ENCODE data around the gene SETD2.

SETD2 gene

GRCh38 chr3:47156396-47156795, 7.5 kb downstream of the SETD2 start:
- no peak overlapping the region for H3K4me3 ChIP-seq (ENCODE audit: low read length)
- H3K4me1 ChIP-seq (ENCODE audit: low read length): peaks cover 32% of the 10 kb centered on the region
- no peaks in the 10 kb centered on the region for H3K9me3 ChIP-seq (ENCODE audit: insufficient read depth, low read length)
- H3K27ac ChIP-seq (ENCODE audit: low read length): no peak overlapping the region
- peaks cover 97% of the 10 kb centered on the region for H4K20me1 ChIP-seq (ENCODE audit: insufficient read depth, low read length)
- no peak overlapping the region for H2AFZ ChIP-seq (ENCODE audit: low read depth, low read length)
- TF ChIP-seq EZH2phosphoT487 (IDR thresholded peaks at IDR 0.05; ENCODE audit: low read depth) (no peak), CTCF (IDR thresholded peaks at IDR 0.05; ENCODE audit: low read depth, low read length) (no peak)
- H3K9ac ChIP-seq (ENCODE audit: low read length): no peak overlapping the region
- peaks cover 6% of the 10 kb centered on the region for H3K36me3 ChIP-seq (replicated peaks; ENCODE audit: low read depth, low read length)
- H3K79me2 ChIP-seq (ENCODE audit: low read length): peaks cover 100% of the 10 kb centered on the region
- no peaks in the 10 kb centered on the region for H3K27me3 ChIP-seq (ENCODE audit: low read depth, low read length)
- H3K4me2 ChIP-seq (ENCODE audit: low read length): no peak overlapping the region

GRCh38 chr3:47152578-47152977, 11.3 kb downstream of the SETD2 start:
- TF ChIP-seq CTCF (IDR thresholded peaks at IDR 0.05; ENCODE audit: low read depth, low read length) (no peak), EZH2phosphoT487 (IDR thresholded peaks at IDR 0.05; ENCODE audit: low read depth) (no peak)
- Histone ChIP-seq H3K4me3 (ENCODE audit: low read length) (no peak overlapping the region), H3K9ac (ENCODE audit: low read length) (no peak overlapping the region), H4K20me1 (ENCODE audit: insufficient read depth, low read length) (peaks cover 96% of the 10 kb centered on the region), H3K79me2 (ENCODE audit: low read length) (peaks cover 100% of the 10 kb centered on the region), H3K9me3 (ENCODE audit: insufficient read depth, low read length) (no peaks in the 10 kb centered on the region), H3K27me3 (ENCODE audit: low read depth, low read length) (no peaks in the 10 kb centered on the region), H3K4me1 (ENCODE audit: low read length) (peaks cover 3% of the 10 kb centered on the region; the same call in 1 of the 2 replicates), H3K27ac (ENCODE audit: low read length) (no peak overlapping the region), H2AFZ (ENCODE audit: low read depth, low read length) (no peak overlapping the region), H3K36me3 (replicated peaks; ENCODE audit: low read depth, low read length) (peaks cover 3% of the 10 kb centered on the region), H3K4me2 (ENCODE audit: low read length) (no peak overlapping the region)

- no peak overlapping the region for H3K4me2 ChIP-seq (ENCODE audit: low read length)
- H3K9ac ChIP-seq (ENCODE audit: low read length): no peak overlapping the region
- no peak overlapping the region for H3K4me3 ChIP-seq (ENCODE audit: low read length)
- H3K79me2 ChIP-seq (ENCODE audit: low read length): peaks cover 100% of the 10 kb centered on the region
- H3K27ac ChIP-seq (ENCODE audit: low read length): no peak overlapping the region
- peaks cover 3% of the 10 kb centered on the region for H3K36me3 ChIP-seq (replicated peaks; ENCODE audit: low read depth, low read length)
- no peak for TF ChIP-seq CTCF (IDR thresholded peaks at IDR 0.05; ENCODE audit: low read depth, low read length)
- no peak for TF ChIP-seq EZH2phosphoT487 (IDR thresholded peaks at IDR 0.05; ENCODE audit: low read depth)
- H3K4me1 ChIP-seq (ENCODE audit: low read length): peaks cover 3% of the 10 kb centered on the region; the same call in 1 of the 2 replicates
- H3K27me3 ChIP-seq (ENCODE audit: low read depth, low read length): no peaks in the 10 kb centered on the region
- peaks cover 89% of the 10 kb centered on the region for H4K20me1 ChIP-seq (ENCODE audit: insufficient read depth, low read length)
- no peaks in the 10 kb centered on the region for H3K9me3 ChIP-seq (ENCODE audit: insufficient read depth, low read length)
- no peak overlapping the region for H2AFZ ChIP-seq (ENCODE audit: low read depth, low read length)
These were observed 12.1 kb downstream of the SETD2 start for GRCh38 chr3:47151836-47152235.

GRCh38 chr3:47149339-47149933, 14.5 kb downstream of the SETD2 start:
- Histone ChIP-seq H3K4me2 (ENCODE audit: low read length) (no peak overlapping the region), H3K27me3 (ENCODE audit: low read depth, low read length) (no peaks in the 10 kb centered on the region), H4K20me1 (ENCODE audit: insufficient read depth, low read length) (peaks cover 89% of the 10 kb centered on the region), H3K4me3 (ENCODE audit: low read length) (no peak overlapping the region), H3K4me1 (ENCODE audit: low read length) (peaks cover 3% of the 10 kb centered on the region; the same call in 1 of the 2 replicates), H3K27ac (ENCODE audit: low read length) (no peak overlapping the region), H3K9me3 (ENCODE audit: insufficient read depth, low read length) (no peaks in the 10 kb centered on the region), H3K79me2 (ENCODE audit: low read length) (peaks cover 100% of the 10 kb centered on the region), H2AFZ (ENCODE audit: low read depth, low read length) (no peak overlapping the region), H3K36me3 (replicated peaks; ENCODE audit: low read depth, low read length) (peaks cover 2% of the 10 kb centered on the region), H3K9ac (ENCODE audit: low read length) (no peak overlapping the region)
- TF ChIP-seq EZH2phosphoT487 (IDR thresholded peaks at IDR 0.05; ENCODE audit: low read depth) (no peak), CTCF (IDR thresholded peaks at IDR 0.05; ENCODE audit: low read depth, low read length) (no peak)
